CD14-positive monocyte (primary cell): ENCODE measurements around the gene ERO1B. TPM values are rescaled to one million over a fixed set of nuclear protein-coding genes. Genes with fewer than 3 reads are reported as not detected.

Experiments used
- DNase-seq, 3 donors: peaks; one replicate each; pipeline ENCODE4 v3.0.0-alpha.2; 2011 to 2022
- H2AFZ ChIP-seq: 2 replicates; pipeline ENCODE4 v1.6.0; 2012; ENCODE audit warnings: mild to moderate bottlenecking, low read depth, low read length, inconsistent platforms; ENCODE audit not compliant: insufficient read depth, poor library complexity, severe bottlenecking
- H3K27ac ChIP-seq, 2 donors: 1 replicate in 1 of 2; 2 replicates in 1 of 2; pipeline ENCODE4 v1.5.1; 2012 to 2013; ENCODE audit warnings: low read length in 2 of 2, control low read depth in 1 of 2, inconsistent platforms in 1 of 2, low read depth in 1 of 2, mild to moderate bottlenecking in 1 of 2
- H3K27me3 ChIP-seq, 2 donors: one replicate each; pipeline versions ENCODE4 v1.6.0 to v1.6.1; 2011 to 2013; ENCODE audit warnings: low read length in 2 of 2; ENCODE audit not compliant: control insufficient read depth in 2 of 2, insufficient read depth in 2 of 2
- H3K36me3 ChIP-seq, 2 donors: replicated peaks in 1 of 2; 1 replicate in 1 of 2; 2 replicates in 1 of 2; pipeline versions ENCODE4 v1.5.1 to v1.6.1; 2012 to 2013; ENCODE audit warnings: low read length in 2 of 2, control low read depth in 1 of 2, inconsistent platforms in 1 of 2, mild to moderate bottlenecking in 1 of 2; ENCODE audit not compliant: insufficient read depth in 2 of 2, control insufficient read depth in 1 of 2
- H3K4me1 ChIP-seq, 2 donors: 1 replicate in 1 of 2; 2 replicates in 1 of 2; pipeline versions ENCODE4 v1.5.1 to v1.6.1; 2012 to 2013; ENCODE audit warnings: low read length in 2 of 2, control low read depth in 1 of 2, inconsistent platforms in 1 of 2, mild to moderate bottlenecking in 1 of 2, moderate library complexity in 1 of 2; ENCODE audit not compliant: insufficient read depth in 2 of 2, control insufficient read depth in 1 of 2
- H3K4me2 ChIP-seq: replicated peaks from 2 replicates; pipeline ENCODE3; 2012; ENCODE audit warnings: low read length, moderate library complexity, mild to moderate bottlenecking; ENCODE audit not compliant: poor library complexity, severe bottlenecking; ENCODE audit errors: extremely low read depth
- H3K4me3 ChIP-seq, 3 experiments: fragments of 200-600 bp in 1 of 3; sonication (generic) in 1 of 3; replicated peaks in 1 of 3; 1 replicate in 2 of 3; 2 replicates in 1 of 3; pipeline ENCODE4 v1.5.1; 2011 to 2013; ENCODE audit warnings: low read length in 3 of 3, mild to moderate bottlenecking in 3 of 3, control low read depth in 2 of 3, low read depth in 2 of 3, inconsistent platforms in 1 of 3, moderate library complexity in 1 of 3
- H3K79me2 ChIP-seq: 2 replicates; pipeline ENCODE4 v1.6.0; 2012; ENCODE audit warnings: mild to moderate bottlenecking, control low read depth, inconsistent platforms, low read length, moderate library complexity; ENCODE audit not compliant: insufficient read depth
- H3K9ac ChIP-seq: 2 replicates; pipeline ENCODE4 v1.6.0; 2017; ENCODE audit warnings: low read length, mild to moderate bottlenecking; ENCODE audit not compliant: insufficient read depth, poor library complexity, severe bottlenecking
- H3K9me3 ChIP-seq, 2 donors: replicated peaks in 1 of 2; 1 replicate in 1 of 2; 2 replicates in 1 of 2; pipeline versions ENCODE4 v1.5.1 to v1.6.1; 2012 to 2013; ENCODE audit warnings: low read length in 2 of 2, control low read depth in 1 of 2; ENCODE audit not compliant: control insufficient read depth in 1 of 2, insufficient read depth in 1 of 2
- H4K20me1 ChIP-seq: 2 replicates; pipeline ENCODE4 v1.6.0; 2012; ENCODE audit warnings: mild to moderate bottlenecking, low read length, control low read depth, moderate library complexity; ENCODE audit not compliant: insufficient read depth
- H3K27ac Mint-ChIP-seq, 7 donors: one replicate each; pipeline ENCODE4 v1.8.0; 2020; ENCODE audit warnings: mild to moderate bottlenecking in 7 of 7, mixed read lengths in 7 of 7, moderate library complexity in 6 of 7, inconsistent platforms in 2 of 7
- H3K27me3 Mint-ChIP-seq, 3 donors: one replicate each; pipeline ENCODE4 v1.8.0; 2021 to 2022; ENCODE audit warnings: low read depth in 3 of 3, mild to moderate bottlenecking in 3 of 3, mixed read lengths in 3 of 3, moderate library complexity in 3 of 3, inconsistent platforms in 1 of 3
- H3K36me3 Mint-ChIP-seq, 2 donors: one replicate each; pipeline ENCODE4 v1.8.0; 2020; ENCODE audit warnings: mixed read lengths in 2 of 2, inconsistent platforms in 1 of 2, mild to moderate bottlenecking in 1 of 2
- H3K4me1 Mint-ChIP-seq: one replicate; pipeline ENCODE4 v1.8.0; 2020; ENCODE audit warnings: mild to moderate bottlenecking, mixed read lengths
- H3K4me3 Mint-ChIP-seq, 2 donors: one replicate each; pipeline ENCODE4 v1.8.0; 2020; ENCODE audit warnings: mild to moderate bottlenecking in 2 of 2, mixed read lengths in 2 of 2, moderate library complexity in 1 of 2
- H3K9me3 Mint-ChIP-seq, 7 donors: one replicate each; pipeline ENCODE4 v1.8.0; 2020 to 2022; ENCODE audit warnings: mixed read lengths in 7 of 7, mild to moderate bottlenecking in 6 of 7, moderate library complexity in 6 of 7, inconsistent platforms in 2 of 7
- CTCF ChIP-seq: fragments of 200-600 bp; IDR thresholded peaks from one replicate; pipeline ENCODE4 v1.8.0; 2022; ENCODE audit warnings: antibody characterized with exemption, mild to moderate bottlenecking
- WGBS: methylation state at CpG from one replicate; pipeline ENCODE4 v1.1.5; 2013; ENCODE audit warnings: missing lambda C conversion rate; ENCODE audit not compliant: insufficient coverage; 5-methylcytosine and 5-hydroxymethylcytosine counted together
- intact Hi-C, 2 donors: fragments of 100-400 bp; cut with micrococcal nuclease; formaldehyde crosslinking; loops; one replicate each; pipeline versions ENCODE4 v1.15.0 to v1.15.1; 2023
- polyA plus RNA-seq, 3 donors: library from polyadenylated mRNA; depleted of rRNA in 1 of 3; unstranded in 2 of 3; stranded (reverse) in 1 of 3; fragments of 300-500 nt in 2 of 3; fragments of >200 nt in 1 of 3; fragmentation: Illumina TruSeq in 2 of 3; gene quantifications; 1 replicate in 2 of 3; 2 replicates in 1 of 3; pipeline ENCODE4 v1.2.3, GENCODE V29; 2012 to 2021

ERO1B gene
- polyA plus RNA-seq, 3 donors, result 2.7 to 4.2 (median 3.2) TPM

GRCh38 chr1:236235116-236235515, 46.6 kb downstream of the ERO1B start:
- no peak overlapping the region for H3K9ac ChIP-seq
- no peak overlapping the region for H3K27ac ChIP-seq
- Mint-ChIP-seq H3K27me3 (peaks cover 0 to 2% (median 0%) of the 10 kb centered on the region in 3 donors), H3K27ac (no peak overlapping the region), H3K4me3 (no peak overlapping the region), H3K4me1 (no peaks in the 10 kb centered on the region), H3K36me3 (peaks cover 12 to 30% of the 10 kb centered on the region in 2 donors), H3K9me3 (no peaks in the 10 kb centered on the region)
- H3K27me3 ChIP-seq, result no peaks in the 10 kb centered on the region
- H3K36me3 ChIP-seq, result peaks cover 3 to 9% of the 10 kb centered on the region in 2 donors
- intact Hi-C loops, result no loop called here
- no peak for TF ChIP-seq CTCF
- no peaks in the 10 kb centered on the region for H4K20me1 ChIP-seq
- H3K4me1 ChIP-seq, result no peaks in the 10 kb centered on the region
- H3K4me3 ChIP-seq, result no peak overlapping the region
- H3K4me2 ChIP-seq, result no peak overlapping the region
- no peaks in the 10 kb centered on the region for H3K9me3 ChIP-seq
- no peak for DNase-seq
- WGBS, result no CpG with 5 or more reads among the region's 3 CpGs
- H3K79me2 ChIP-seq, result no peaks in the 10 kb centered on the region
- no peak overlapping the region for H2AFZ ChIP-seq

GRCh38 chr1:236228411-236228810, 53.3 kb downstream of the ERO1B start:
- H2AFZ ChIP-seq, result peak overlapping the region; percentile 49
- Mint-ChIP-seq H3K36me3 (peaks cover 14 to 18% of the 10 kb centered on the region in 2 donors), H3K9me3 (no peaks in the 10 kb centered on the region), H3K4me1 (peaks cover 14% of the 10 kb centered on the region), H3K4me3 (peak overlapping the region; percentile 6 to 80), H3K27ac (peak overlapping the region in 2 of 7 donors; percentile 50 to 54), H3K27me3 (no peaks in the 10 kb centered on the region)
- intact Hi-C loops, result no loop called here
- no peaks in the 10 kb centered on the region for H3K79me2 ChIP-seq
- H3K4me3 ChIP-seq, result peak overlapping the region in 1 of 3 experiments; percentile 41
- peaks cover 3 to 20% of the 10 kb centered on the region in 2 donors for H3K36me3 ChIP-seq
- H3K9ac ChIP-seq, result no peak overlapping the region
- no CpG with 5 or more reads among the region's 4 CpGs for WGBS
- peak; percentile 12 to 31 (median 14) for DNase-seq
- H3K9me3 ChIP-seq, result no peaks in the 10 kb centered on the region
- peak overlapping the region; percentile 53 for H3K4me2 ChIP-seq
- no peaks in the 10 kb centered on the region for H3K27me3 ChIP-seq
- no peaks in the 10 kb centered on the region for H4K20me1 ChIP-seq
- H3K4me1 ChIP-seq, result peaks cover 11 to 12% of the 10 kb centered on the region in 2 donors
- no peak for TF ChIP-seq CTCF
- peak overlapping the region in 1 of 2 donors; percentile 18 for H3K27ac ChIP-seq
